CD14-positive monocyte (primary cell): ENCODE results near the gene MISP3. TPM values are rescaled to one million over a fixed set of nuclear protein-coding genes. Genes with fewer than 3 reads are reported as not detected.

Source experiments
- DNase-seq, 3 donors: peaks; one replicate each; pipeline ENCODE4 v3.0.0-alpha.2; 2011 to 2022
- H2AFZ ChIP-seq: 2 replicates; pipeline ENCODE4 v1.6.0; 2012; ENCODE audit warnings: mild to moderate bottlenecking, low read depth, low read length, inconsistent platforms; ENCODE audit not compliant: insufficient read depth, poor library complexity, severe bottlenecking
- H3K27ac ChIP-seq, 2 donors: 1 replicate in 1 of 2; 2 replicates in 1 of 2; pipeline ENCODE4 v1.5.1; 2012 to 2013; ENCODE audit warnings: low read length in 2 of 2, control low read depth in 1 of 2, inconsistent platforms in 1 of 2, low read depth in 1 of 2, mild to moderate bottlenecking in 1 of 2
- H3K27me3 ChIP-seq, 2 donors: one replicate each; pipeline versions ENCODE4 v1.6.0 to v1.6.1; 2011 to 2013; ENCODE audit warnings: low read length in 2 of 2; ENCODE audit not compliant: control insufficient read depth in 2 of 2, insufficient read depth in 2 of 2
- H3K36me3 ChIP-seq, 2 donors: replicated peaks in 1 of 2; 1 replicate in 1 of 2; 2 replicates in 1 of 2; pipeline versions ENCODE4 v1.5.1 to v1.6.1; 2012 to 2013; ENCODE audit warnings: low read length in 2 of 2, control low read depth in 1 of 2, inconsistent platforms in 1 of 2, mild to moderate bottlenecking in 1 of 2; ENCODE audit not compliant: insufficient read depth in 2 of 2, control insufficient read depth in 1 of 2
- H3K4me1 ChIP-seq, 2 donors: 1 replicate in 1 of 2; 2 replicates in 1 of 2; pipeline versions ENCODE4 v1.5.1 to v1.6.1; 2012 to 2013; ENCODE audit warnings: low read length in 2 of 2, control low read depth in 1 of 2, inconsistent platforms in 1 of 2, mild to moderate bottlenecking in 1 of 2, moderate library complexity in 1 of 2; ENCODE audit not compliant: insufficient read depth in 2 of 2, control insufficient read depth in 1 of 2
- H3K4me2 ChIP-seq: replicated peaks from 2 replicates; pipeline ENCODE3; 2012; ENCODE audit warnings: low read length, moderate library complexity, mild to moderate bottlenecking; ENCODE audit not compliant: poor library complexity, severe bottlenecking; ENCODE audit errors: extremely low read depth
- H3K4me3 ChIP-seq, 3 experiments: fragments of 200-600 bp in 1 of 3; sonication (generic) in 1 of 3; replicated peaks in 1 of 3; 1 replicate in 2 of 3; 2 replicates in 1 of 3; pipeline ENCODE4 v1.5.1; 2011 to 2013; ENCODE audit warnings: low read length in 3 of 3, mild to moderate bottlenecking in 3 of 3, control low read depth in 2 of 3, low read depth in 2 of 3, inconsistent platforms in 1 of 3, moderate library complexity in 1 of 3
- H3K79me2 ChIP-seq: 2 replicates; pipeline ENCODE4 v1.6.0; 2012; ENCODE audit warnings: mild to moderate bottlenecking, control low read depth, inconsistent platforms, low read length, moderate library complexity; ENCODE audit not compliant: insufficient read depth
- H3K9ac ChIP-seq: 2 replicates; pipeline ENCODE4 v1.6.0; 2017; ENCODE audit warnings: low read length, mild to moderate bottlenecking; ENCODE audit not compliant: insufficient read depth, poor library complexity, severe bottlenecking
- H3K9me3 ChIP-seq, 2 donors: replicated peaks in 1 of 2; 1 replicate in 1 of 2; 2 replicates in 1 of 2; pipeline versions ENCODE4 v1.5.1 to v1.6.1; 2012 to 2013; ENCODE audit warnings: low read length in 2 of 2, control low read depth in 1 of 2; ENCODE audit not compliant: control insufficient read depth in 1 of 2, insufficient read depth in 1 of 2
- H4K20me1 ChIP-seq: 2 replicates; pipeline ENCODE4 v1.6.0; 2012; ENCODE audit warnings: mild to moderate bottlenecking, low read length, control low read depth, moderate library complexity; ENCODE audit not compliant: insufficient read depth
- H3K27ac Mint-ChIP-seq, 7 donors: one replicate each; pipeline ENCODE4 v1.8.0; 2020; ENCODE audit warnings: mild to moderate bottlenecking in 7 of 7, mixed read lengths in 7 of 7, moderate library complexity in 6 of 7, inconsistent platforms in 2 of 7
- H3K27me3 Mint-ChIP-seq, 3 donors: one replicate each; pipeline ENCODE4 v1.8.0; 2021 to 2022; ENCODE audit warnings: low read depth in 3 of 3, mild to moderate bottlenecking in 3 of 3, mixed read lengths in 3 of 3, moderate library complexity in 3 of 3, inconsistent platforms in 1 of 3
- H3K36me3 Mint-ChIP-seq, 2 donors: one replicate each; pipeline ENCODE4 v1.8.0; 2020; ENCODE audit warnings: mixed read lengths in 2 of 2, inconsistent platforms in 1 of 2, mild to moderate bottlenecking in 1 of 2
- H3K4me1 Mint-ChIP-seq: one replicate; pipeline ENCODE4 v1.8.0; 2020; ENCODE audit warnings: mild to moderate bottlenecking, mixed read lengths
- H3K4me3 Mint-ChIP-seq, 2 donors: one replicate each; pipeline ENCODE4 v1.8.0; 2020; ENCODE audit warnings: mild to moderate bottlenecking in 2 of 2, mixed read lengths in 2 of 2, moderate library complexity in 1 of 2
- H3K9me3 Mint-ChIP-seq, 7 donors: one replicate each; pipeline ENCODE4 v1.8.0; 2020 to 2022; ENCODE audit warnings: mixed read lengths in 7 of 7, mild to moderate bottlenecking in 6 of 7, moderate library complexity in 6 of 7, inconsistent platforms in 2 of 7
- WGBS: methylation state at CpG from one replicate; pipeline ENCODE4 v1.1.5; 2013; ENCODE audit warnings: missing lambda C conversion rate; ENCODE audit not compliant: insufficient coverage; 5-methylcytosine and 5-hydroxymethylcytosine counted together
- intact Hi-C, 2 donors: fragments of 100-400 bp; cut with micrococcal nuclease; formaldehyde crosslinking; loops; one replicate each; pipeline versions ENCODE4 v1.15.0 to v1.15.1; 2023
- polyA plus RNA-seq, 3 donors: library from polyadenylated mRNA; depleted of rRNA in 1 of 3; unstranded in 2 of 3; stranded (reverse) in 1 of 3; fragments of 300-500 nt in 2 of 3; fragments of >200 nt in 1 of 3; fragmentation: Illumina TruSeq in 2 of 3; gene quantifications; 1 replicate in 2 of 3; 2 replicates in 1 of 3; pipeline ENCODE4 v1.2.3, GENCODE V29; 2012 to 2021
- TF ChIP-seq, protein P1 (sequence below): fragments of 200-600 bp; IDR thresholded peaks from one replicate; pipeline ENCODE4 v1.8.0; 2022; ENCODE audit warnings: antibody characterized with exemption, mild to moderate bottlenecking

Gene MISP3
- polyA plus RNA-seq, 3 donors, result 0.42 to 0.77 (median 0.52) TPM

DNA sequence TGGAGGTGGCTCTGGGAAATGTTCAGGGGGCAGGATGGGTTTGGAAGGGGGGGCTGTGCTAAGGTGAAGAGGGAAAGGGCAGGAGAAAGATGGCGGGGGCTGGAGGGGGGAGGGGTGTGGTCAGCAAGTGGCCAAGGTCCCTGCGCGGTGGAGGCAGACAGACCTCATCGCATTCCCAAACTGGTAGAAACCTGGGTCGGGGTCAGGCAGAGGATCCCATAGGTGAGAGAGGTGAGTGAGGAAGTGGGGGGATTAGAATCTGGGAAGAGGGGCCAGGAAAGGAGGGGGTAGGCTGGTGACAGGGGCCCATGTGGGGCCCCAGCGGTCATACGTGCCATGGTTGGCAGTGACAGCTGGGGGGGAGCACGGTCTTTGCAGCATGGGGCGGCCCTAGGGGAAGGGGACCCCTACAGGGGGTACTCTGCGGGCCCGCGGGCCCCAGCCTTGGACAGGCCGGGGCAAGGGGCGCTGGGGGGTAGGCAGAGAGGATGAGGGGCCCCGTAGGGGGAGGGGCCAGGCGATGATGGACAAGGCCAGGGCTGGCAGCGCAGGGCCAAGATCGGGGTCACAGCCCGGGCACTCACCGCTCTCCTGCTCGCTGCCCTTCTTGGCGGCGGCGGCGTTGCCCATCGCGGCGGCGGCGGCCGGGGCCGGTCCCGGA, 44.5 kb downstream of the MISP3 start:
- Histone ChIP-seq H3K4me1 (peaks cover 69 to 76% of the 10 kb centered on the region in 2 donors), H3K79me2 (peaks cover 73% of the 10 kb centered on the region), H3K4me3 (peak overlapping the region; percentile 88 to 99 (median 90)), H3K9me3 (no peaks in the 10 kb centered on the region), H3K36me3 (no peaks in the 10 kb centered on the region), H3K9ac (peak overlapping the region; percentile 82), H4K20me1 (peaks cover 49% of the 10 kb centered on the region), H3K27me3 (no peaks in the 10 kb centered on the region), H3K27ac (peak overlapping the region; percentile 50 to 86), H2AFZ (peak overlapping the region; percentile 29), H3K4me2 (peak overlapping the region; percentile 99)
- Mint-ChIP-seq H3K4me1 (peaks cover 71% of the 10 kb centered on the region), H3K27ac (peak overlapping the region; percentile 80 to 97 (median 90)), H3K36me3 (peaks cover 0 to 17% of the 10 kb centered on the region in 2 donors), H3K4me3 (peak overlapping the region; percentile 91 to 95), H3K9me3 (no peaks in the 10 kb centered on the region), H3K27me3 (peaks cover 0 to 1% (median 0%) of the 10 kb centered on the region in 3 donors)
- intact Hi-C loops, result loop anchor here (2.0 to 5.0 kb wide), 3 partner anchors 35 to 115 kb away; no protein-coding TSS in a partner anchor
- under 1% methylated on average over 33 of the region's 33 CpGs for WGBS
- no peak for DNase-seq
- TF ChIP-seq, protein P1, sequence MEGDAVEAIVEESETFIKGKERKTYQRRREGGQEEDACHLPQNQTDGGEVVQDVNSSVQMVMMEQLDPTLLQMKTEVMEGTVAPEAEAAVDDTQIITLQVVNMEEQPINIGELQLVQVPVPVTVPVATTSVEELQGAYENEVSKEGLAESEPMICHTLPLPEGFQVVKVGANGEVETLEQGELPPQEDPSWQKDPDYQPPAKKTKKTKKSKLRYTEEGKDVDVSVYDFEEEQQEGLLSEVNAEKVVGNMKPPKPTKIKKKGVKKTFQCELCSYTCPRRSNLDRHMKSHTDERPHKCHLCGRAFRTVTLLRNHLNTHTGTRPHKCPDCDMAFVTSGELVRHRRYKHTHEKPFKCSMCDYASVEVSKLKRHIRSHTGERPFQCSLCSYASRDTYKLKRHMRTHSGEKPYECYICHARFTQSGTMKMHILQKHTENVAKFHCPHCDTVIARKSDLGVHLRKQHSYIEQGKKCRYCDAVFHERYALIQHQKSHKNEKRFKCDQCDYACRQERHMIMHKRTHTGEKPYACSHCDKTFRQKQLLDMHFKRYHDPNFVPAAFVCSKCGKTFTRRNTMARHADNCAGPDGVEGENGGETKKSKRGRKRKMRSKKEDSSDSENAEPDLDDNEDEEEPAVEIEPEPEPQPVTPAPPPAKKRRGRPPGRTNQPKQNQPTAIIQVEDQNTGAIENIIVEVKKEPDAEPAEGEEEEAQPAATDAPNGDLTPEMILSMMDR, result no peak

DNA sequence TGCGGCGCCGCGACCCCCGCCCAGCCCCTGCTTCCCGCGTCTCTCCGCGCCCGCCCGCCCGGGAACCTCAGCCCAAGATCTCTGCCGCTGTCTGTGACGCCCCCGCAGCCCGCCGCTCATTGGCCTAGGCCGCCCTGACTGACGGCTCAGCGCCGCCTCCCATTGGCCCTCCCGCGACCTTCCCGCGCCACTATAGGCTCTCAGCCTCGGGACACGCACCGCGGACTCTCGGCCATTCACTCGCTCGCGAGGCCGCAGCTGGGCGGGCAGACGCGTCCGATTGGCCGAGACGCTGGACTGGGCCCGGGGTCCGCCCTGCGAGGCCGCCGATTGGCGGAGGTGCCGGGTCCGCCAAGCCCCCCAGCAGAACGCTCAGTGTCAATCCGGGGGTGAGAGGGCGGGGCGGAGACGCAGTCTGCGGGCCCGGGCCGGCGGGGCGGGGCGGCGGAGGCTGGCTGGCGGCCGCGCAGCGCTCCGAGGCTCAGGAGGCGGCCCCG, 45.1 kb downstream of the MISP3 start, which contains the start of gene PRKACA:
PRKACA (minus strand) TSS at position 95 of the 497 bp plus-strand sequence. CDS start 215 bp downstream, outside the sequence.
- Mint-ChIP-seq H3K36me3 (peaks cover 3 to 22% of the 10 kb centered on the region in 2 donors), H3K27ac (peak within 1 kb of the TSS; percentile 100), H3K9me3 (no peaks in the 10 kb centered on the region), H3K4me1 (peaks cover 65% of the 10 kb centered on the region), H3K27me3 (peaks cover 0 to 1% (median 0%) of the 10 kb centered on the region in 3 donors), H3K4me3 (peak within 1 kb of the TSS; percentile 91 to 96)
- Histone ChIP-seq H3K36me3 (no peaks in the 10 kb centered on the region), H2AFZ (peak within 1 kb of the TSS; percentile 29), H4K20me1 (peaks cover 42% of the 10 kb centered on the region), H3K4me1 (peaks cover 63 to 69% of the 10 kb centered on the region in 2 donors), H3K4me3 (peak within 1 kb of the TSS; percentile 88 to 99 (median 90)), H3K79me2 (peaks cover 68% of the 10 kb centered on the region), H3K27ac (peak within 1 kb of the TSS; percentile 98 to 99), H3K27me3 (no peaks in the 10 kb centered on the region), H3K9me3 (no peaks in the 10 kb centered on the region), H3K9ac (peak within 1 kb of the TSS; percentile 95), H3K4me2 (peak within 1 kb of the TSS; percentile 99)
- DNase-seq, result peak; percentile 96 to 98 (median 98)
- TF ChIP-seq, protein P1, result no peak
- intact Hi-C loops, result loop anchor here (2.0 to 5.0 kb wide), 3 partner anchors 35 to 115 kb away; no protein-coding TSS in a partner anchor
- WGBS, result under 1% methylated on average over 67 of the region's 67 CpGs
